Suprapubic skin (tissue), 4 donors: ENCODE data around the gene RUNX1. TPM values are rescaled to one million over a fixed set of nuclear protein-coding genes. Genes with fewer than 3 reads are reported as not detected.

Source experiments
- DNase-seq, 2 donors: peaks; one replicate each; pipeline ENCODE4 v3.0.0-alpha.2; 2019; ENCODE audit warnings: low spot score in 2 of 2
- H3K27ac ChIP-seq: fragments of 200-600 bp; sonication (generic); one replicate; pipeline ENCODE4 v1.5.1; 2019
- H3K27me3 ChIP-seq: fragments of 200-600 bp; sonication (generic); one replicate; pipeline ENCODE4 v1.5.1; 2019
- H3K36me3 ChIP-seq: fragments of 200-600 bp; sonication (generic); one replicate; pipeline ENCODE4 v1.5.1; 2019
- H3K4me1 ChIP-seq: fragments of 200-600 bp; sonication (generic); one replicate; pipeline ENCODE4 v1.5.1; 2019
- H3K4me3 ChIP-seq: fragments of 200-600 bp; sonication (generic); one replicate; pipeline ENCODE4 v1.5.1; 2019; ENCODE audit warnings: mild to moderate bottlenecking
- H3K9me3 ChIP-seq: fragments of 200-600 bp; sonication (generic); one replicate; pipeline ENCODE4 v1.5.1; 2019
- EP300 ChIP-seq: sonication (generic); formaldehyde crosslinking; IDR thresholded peaks from one replicate; pipeline ENCODE4 v1.6.1; 2017; ENCODE audit warnings: antibody characterized with exemption
- POLR2A ChIP-seq, 2 donors: fragments of 450-650 bp; IDR thresholded peaks; one replicate each; pipeline ENCODE4 v1.6.1; 2017; ENCODE audit warnings: antibody characterized with exemption in 2 of 2, mild to moderate bottlenecking in 2 of 2, moderate library complexity in 2 of 2
- POLR2AphosphoS5 ChIP-seq, 3 donors: sonication (generic); formaldehyde crosslinking; IDR thresholded peaks; one replicate each; pipeline ENCODE4 v1.6.1; 2017; ENCODE audit warnings: antibody characterized with exemption in 3 of 3
- WGBS: methylation state at CpG from one replicate; pipeline ENCODE4 v1.1.5; 2018; 5-methylcytosine and 5-hydroxymethylcytosine counted together
- total RNA-seq, 4 donors: library from RNA; depleted of rRNA; stranded (reverse); fragments of >200 nt; gene quantifications; one replicate each; pipeline ENCODE4 v1.1.0, GENCODE V29; 2016
- TF ChIP-seq, protein P1 (sequence below), 2 donors: fragments of 200-600 bp in 1 of 2; fragments of 450-650 bp in 1 of 2; sonication (generic) in 1 of 2; IDR thresholded peaks; one replicate each; pipeline ENCODE4 v1.5.1; 2016 to 2019; ENCODE audit warnings: antibody characterized with exemption in 2 of 2, mild to moderate bottlenecking in 1 of 2, moderate library complexity in 1 of 2

The RUNX1 gene
- total RNA-seq, 4 donors from 2014 or later: 15.4 to 26.7 (median 20.5) TPM

GRCh38 chr21:34790834-34791233 lies 258.3 kb downstream of the RUNX1 start:
- Histone ChIP-seq H3K27me3 (no peaks in the 10 kb centered on the region), H3K9me3 (no peaks in the 10 kb centered on the region), H3K4me1 (peaks cover 10% of the 10 kb centered on the region), H3K4me3 (no peak overlapping the region), H3K36me3 (peaks cover 24% of the 10 kb centered on the region), H3K27ac (no peak overlapping the region)
- WGBS: 65% methylated on average over 3 of the region's 3 CpGs
- no peak for DNase-seq
- TF ChIP-seq EP300 (no peak), POLR2A (IDR thresholded peaks at IDR 0.05) (no peak), POLR2AphosphoS5 (IDR thresholded peaks at IDR 0.05) (no peak)
- TF ChIP-seq, protein P1, sequence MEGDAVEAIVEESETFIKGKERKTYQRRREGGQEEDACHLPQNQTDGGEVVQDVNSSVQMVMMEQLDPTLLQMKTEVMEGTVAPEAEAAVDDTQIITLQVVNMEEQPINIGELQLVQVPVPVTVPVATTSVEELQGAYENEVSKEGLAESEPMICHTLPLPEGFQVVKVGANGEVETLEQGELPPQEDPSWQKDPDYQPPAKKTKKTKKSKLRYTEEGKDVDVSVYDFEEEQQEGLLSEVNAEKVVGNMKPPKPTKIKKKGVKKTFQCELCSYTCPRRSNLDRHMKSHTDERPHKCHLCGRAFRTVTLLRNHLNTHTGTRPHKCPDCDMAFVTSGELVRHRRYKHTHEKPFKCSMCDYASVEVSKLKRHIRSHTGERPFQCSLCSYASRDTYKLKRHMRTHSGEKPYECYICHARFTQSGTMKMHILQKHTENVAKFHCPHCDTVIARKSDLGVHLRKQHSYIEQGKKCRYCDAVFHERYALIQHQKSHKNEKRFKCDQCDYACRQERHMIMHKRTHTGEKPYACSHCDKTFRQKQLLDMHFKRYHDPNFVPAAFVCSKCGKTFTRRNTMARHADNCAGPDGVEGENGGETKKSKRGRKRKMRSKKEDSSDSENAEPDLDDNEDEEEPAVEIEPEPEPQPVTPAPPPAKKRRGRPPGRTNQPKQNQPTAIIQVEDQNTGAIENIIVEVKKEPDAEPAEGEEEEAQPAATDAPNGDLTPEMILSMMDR (IDR thresholded peaks at IDR 0.05): no peak

DNA sequence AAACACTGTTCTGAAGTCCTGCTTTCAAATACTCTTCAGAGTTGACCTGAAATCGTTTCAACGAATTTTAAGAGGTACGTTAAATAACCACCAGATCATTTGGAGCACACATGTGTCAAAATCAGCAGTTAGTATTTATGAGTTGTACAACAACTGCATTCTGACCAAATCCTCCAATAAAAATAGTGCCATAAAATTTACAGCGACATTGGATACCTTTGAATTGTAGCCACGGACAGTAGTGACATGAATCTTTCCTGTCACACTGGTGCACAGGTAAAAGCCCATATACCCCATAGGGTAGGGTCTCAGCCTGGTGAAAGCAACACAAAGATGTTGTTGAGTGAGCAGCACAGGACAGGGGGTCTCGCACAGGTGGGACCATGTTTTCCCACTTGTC lies 258.8 kb downstream of the RUNX1 start:
- no peak for DNase-seq
- Histone ChIP-seq H3K4me1 (peaks cover 5% of the 10 kb centered on the region), H3K36me3 (peaks cover 24% of the 10 kb centered on the region), H3K27me3 (no peaks in the 10 kb centered on the region), H3K9me3 (no peaks in the 10 kb centered on the region), H3K4me3 (no peak overlapping the region), H3K27ac (no peak overlapping the region)
- TF ChIP-seq POLR2AphosphoS5 (IDR thresholded peaks at IDR 0.05) (no peak), EP300 (no peak), POLR2A (IDR thresholded peaks at IDR 0.05) (no peak)
- TF ChIP-seq, protein P1 (IDR thresholded peaks at IDR 0.05): no peak
- 77% methylated on average over 6 of the region's 6 CpGs for WGBS

- TF ChIP-seq POLR2AphosphoS5 (IDR thresholded peaks at IDR 0.05) (no peak), EP300 (no peak), POLR2A (IDR thresholded peaks at IDR 0.05) (no peak)
- TF ChIP-seq, protein P1 (IDR thresholded peaks at IDR 0.05): no peak
- DNase-seq: no peak
These were observed 260.2 kb downstream of the RUNX1 start for GRCh38 chr21:34788879-34789278.

DNA sequence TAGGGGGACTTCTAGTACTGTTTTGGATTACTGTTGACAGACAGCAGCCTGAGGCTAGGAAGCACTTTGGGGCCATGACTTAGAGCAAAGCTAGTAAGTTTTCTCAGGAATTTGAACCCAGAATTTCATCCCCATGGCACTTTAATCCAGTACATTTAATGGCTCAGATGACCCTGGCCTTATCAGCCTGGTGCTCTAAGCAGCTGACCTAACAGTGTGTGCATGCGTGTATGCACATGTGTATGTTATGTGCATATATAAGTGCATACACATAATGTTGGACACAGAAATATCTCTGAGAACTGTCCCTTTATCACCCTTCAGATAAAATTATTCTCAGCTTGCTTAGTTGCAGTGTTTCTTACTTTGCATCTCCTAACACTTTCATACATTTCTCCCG lies 265.3 kb downstream of the RUNX1 start:
- TF ChIP-seq, protein P1 (IDR thresholded peaks at IDR 0.05): no peak
- TF ChIP-seq EP300: no peak
- no peak for TF ChIP-seq POLR2AphosphoS5 (IDR thresholded peaks at IDR 0.05)
- no peak for TF ChIP-seq POLR2A (IDR thresholded peaks at IDR 0.05)
- H3K27ac ChIP-seq: no peak overlapping the region
- WGBS: 94% methylated on average over 2 of the region's 2 CpGs
- no peaks in the 10 kb centered on the region for H3K4me1 ChIP-seq
- no peaks in the 10 kb centered on the region for H3K36me3 ChIP-seq
- H3K4me3 ChIP-seq: no peak overlapping the region
- H3K27me3 ChIP-seq: no peaks in the 10 kb centered on the region
- no peak for DNase-seq
- H3K9me3 ChIP-seq: no peaks in the 10 kb centered on the region

More at GRCh38 chr21:34788879-34789278, 260.2 kb downstream of the RUNX1 start:
- Histone ChIP-seq H3K4me1 (no peaks in the 10 kb centered on the region), H3K4me3 (no peak overlapping the region), H3K27me3 (no peaks in the 10 kb centered on the region), H3K36me3 (peaks cover 19% of the 10 kb centered on the region), H3K27ac (no peak overlapping the region), H3K9me3 (no peaks in the 10 kb centered on the region)
- WGBS: 97% methylated on average over 1 of the region's 1 CpG

GRCh38 chr21:34782506-34783360 lies 266.4 kb downstream of the RUNX1 start:
- no peak overlapping the region for H3K4me3 ChIP-seq
- no peaks in the 10 kb centered on the region for H3K36me3 ChIP-seq
- H3K4me1 ChIP-seq: no peaks in the 10 kb centered on the region
- no peak overlapping the region for H3K27ac ChIP-seq
- WGBS: 75% methylated on average over 11 of the region's 11 CpGs
- H3K9me3 ChIP-seq: no peaks in the 10 kb centered on the region
- no peak for DNase-seq
- H3K27me3 ChIP-seq: no peaks in the 10 kb centered on the region
- TF ChIP-seq, protein P1 (IDR thresholded peaks at IDR 0.05): no peak
- no peak for TF ChIP-seq EP300
- no peak for TF ChIP-seq POLR2A (IDR thresholded peaks at IDR 0.05)
- no peak for TF ChIP-seq POLR2AphosphoS5 (IDR thresholded peaks at IDR 0.05)
